Lower lobe of right lung (tissue), 2 donors: ENCODE measurements around the gene TFF1. TPM values are rescaled to one million over a fixed set of nuclear protein-coding genes. Genes with fewer than 3 reads are reported as not detected.

Experiments
- ATAC-seq, 2 donors: fragments of 200-7000 bp; cut with Tn5 transposase; one replicate each; pipeline ENCODE4 v1.9.1; 2020 to 2022; ENCODE audit warnings: mild to moderate bottlenecking in 2 of 2, moderate library complexity in 2 of 2
- DNase-seq: peaks from one replicate; pipeline ENCODE4 v3.0.0-alpha.2; 2020
- H3K27ac ChIP-seq: fragments of 200-600 bp; one replicate; pipeline ENCODE4 v1.8.0; 2022
- H3K27me3 ChIP-seq: fragments of 200-600 bp; one replicate; pipeline ENCODE4 v1.8.0; 2022; ENCODE audit warnings: low read depth
- H3K36me3 ChIP-seq: fragments of 200-600 bp; one replicate; pipeline ENCODE4 v1.8.0; 2022; ENCODE audit warnings: mild to moderate bottlenecking
- H3K4me1 ChIP-seq: fragments of 200-600 bp; one replicate; pipeline ENCODE4 v1.8.0; 2022
- H3K4me3 ChIP-seq: fragments of 200-600 bp; one replicate; pipeline ENCODE4 v1.8.0; 2022; ENCODE audit warnings: mild to moderate bottlenecking
- H3K9me3 ChIP-seq: fragments of 200-600 bp; one replicate; pipeline ENCODE4 v1.8.0; 2022
- intact Hi-C: fragments of 100-400 bp; cut with DNase I; formaldehyde crosslinking; loops from one replicate; pipeline ENCODE4 v1.11.0; 2022
- total RNA-seq: library from RNA; stranded (reverse); fragmentation: NEBNext Ultra II Directional; extraction: Animal tissue kit (Norgen Biotek cat#: 25700); gene quantifications from one replicate; pipeline ENCODE4 v1.2.1, GENCODE V29; 2021
- TF ChIP-seq, protein P1 (sequence below): fragments of 200-600 bp; IDR thresholded peaks from one replicate; pipeline ENCODE4 v1.8.0; 2022; ENCODE audit warnings: antibody characterized with exemption, mild to moderate bottlenecking
- donor health status: DM: no; HTN: yes; CAD: no; lungs with severe emphysema.

TFF1 gene
- total RNA-seq, 1 donor from 2014 or later: not detected

DNA sequence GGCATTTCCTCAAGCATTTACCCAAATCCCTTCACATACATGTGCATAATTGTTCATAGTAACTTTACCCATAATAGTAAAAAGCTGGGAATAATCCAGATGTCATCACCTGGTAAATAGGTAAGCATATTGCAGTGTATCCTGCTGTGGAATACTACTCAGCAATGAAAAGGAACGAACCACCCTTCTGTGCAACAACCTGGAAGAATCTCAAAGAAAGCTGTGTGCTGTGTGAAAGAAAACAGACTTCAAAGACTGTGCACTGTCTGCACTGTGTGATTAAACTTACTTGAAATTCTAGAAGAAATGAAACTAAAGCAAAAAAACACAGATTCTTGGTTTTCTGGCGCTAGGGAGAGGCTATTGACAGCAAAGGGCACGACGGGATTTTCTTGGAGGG is 29.1 kb downstream of the TFF1 start:
- Histone ChIP-seq H3K4me1 (peaks cover 11% of the 10 kb centered on the region), H3K27ac (no peak overlapping the region), H3K9me3 (no peaks in the 10 kb centered on the region), H3K36me3 (no peaks in the 10 kb centered on the region), H3K27me3 (peaks cover 6% of the 10 kb centered on the region), H3K4me3 (no peak overlapping the region)
- no peak for ATAC-seq
- no peak for DNase-seq
- TF ChIP-seq, protein P1, sequence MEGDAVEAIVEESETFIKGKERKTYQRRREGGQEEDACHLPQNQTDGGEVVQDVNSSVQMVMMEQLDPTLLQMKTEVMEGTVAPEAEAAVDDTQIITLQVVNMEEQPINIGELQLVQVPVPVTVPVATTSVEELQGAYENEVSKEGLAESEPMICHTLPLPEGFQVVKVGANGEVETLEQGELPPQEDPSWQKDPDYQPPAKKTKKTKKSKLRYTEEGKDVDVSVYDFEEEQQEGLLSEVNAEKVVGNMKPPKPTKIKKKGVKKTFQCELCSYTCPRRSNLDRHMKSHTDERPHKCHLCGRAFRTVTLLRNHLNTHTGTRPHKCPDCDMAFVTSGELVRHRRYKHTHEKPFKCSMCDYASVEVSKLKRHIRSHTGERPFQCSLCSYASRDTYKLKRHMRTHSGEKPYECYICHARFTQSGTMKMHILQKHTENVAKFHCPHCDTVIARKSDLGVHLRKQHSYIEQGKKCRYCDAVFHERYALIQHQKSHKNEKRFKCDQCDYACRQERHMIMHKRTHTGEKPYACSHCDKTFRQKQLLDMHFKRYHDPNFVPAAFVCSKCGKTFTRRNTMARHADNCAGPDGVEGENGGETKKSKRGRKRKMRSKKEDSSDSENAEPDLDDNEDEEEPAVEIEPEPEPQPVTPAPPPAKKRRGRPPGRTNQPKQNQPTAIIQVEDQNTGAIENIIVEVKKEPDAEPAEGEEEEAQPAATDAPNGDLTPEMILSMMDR: no peak
- intact Hi-C loops: no loop called here

DNA sequence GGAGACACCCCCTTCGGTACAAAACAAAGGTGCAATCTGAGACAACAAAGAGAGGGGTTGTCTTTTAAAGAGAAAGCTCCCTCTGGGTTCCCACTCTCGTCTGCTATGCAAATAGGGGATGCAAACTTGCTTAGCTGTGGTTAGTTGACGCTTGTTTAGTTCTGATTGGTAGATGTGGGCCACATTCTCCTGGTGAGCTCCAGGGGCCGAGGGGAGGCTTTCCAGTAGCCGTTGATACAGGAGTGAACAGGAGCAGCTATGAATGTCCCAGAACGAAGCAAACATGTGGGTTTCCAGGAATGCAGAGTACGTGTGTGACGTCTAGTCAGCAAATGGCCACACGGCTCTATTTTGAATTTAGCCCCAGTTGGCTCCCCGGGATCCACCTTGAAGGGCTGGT is 30.3 kb downstream of the TFF1 start:
- TF ChIP-seq, protein P1: no peak
- Histone ChIP-seq H3K27ac (no peak overlapping the region), H3K27me3 (peaks cover 6% of the 10 kb centered on the region), H3K9me3 (peaks cover 11% of the 10 kb centered on the region), H3K36me3 (no peaks in the 10 kb centered on the region), H3K4me3 (no peak overlapping the region), H3K4me1 (peaks cover 11% of the 10 kb centered on the region)
- DNase-seq (no peak), ATAC-seq (peak; percentile 14 to 20)
- intact Hi-C loops: no loop called here

GRCh38 chr21:42332557-42333317 is 33.6 kb downstream of the TFF1 start:
- peaks cover under 1% of the 10 kb centered on the region for H3K4me1 ChIP-seq
- no peaks in the 10 kb centered on the region for H3K36me3 ChIP-seq
- H3K4me3 ChIP-seq: no peak overlapping the region
- intact Hi-C loops: no loop called here
- H3K27me3 ChIP-seq: peaks cover 6% of the 10 kb centered on the region
- TF ChIP-seq, protein P1: no peak
- H3K9me3 ChIP-seq: peaks cover 11% of the 10 kb centered on the region
- ATAC-seq (no peak), DNase-seq (no peak)
- no peak overlapping the region for H3K27ac ChIP-seq

- intact Hi-C loops: no loop called here
Measured at GRCh38 chr21:42331660-42332059, 34.7 kb downstream of the TFF1 start.

DNA sequence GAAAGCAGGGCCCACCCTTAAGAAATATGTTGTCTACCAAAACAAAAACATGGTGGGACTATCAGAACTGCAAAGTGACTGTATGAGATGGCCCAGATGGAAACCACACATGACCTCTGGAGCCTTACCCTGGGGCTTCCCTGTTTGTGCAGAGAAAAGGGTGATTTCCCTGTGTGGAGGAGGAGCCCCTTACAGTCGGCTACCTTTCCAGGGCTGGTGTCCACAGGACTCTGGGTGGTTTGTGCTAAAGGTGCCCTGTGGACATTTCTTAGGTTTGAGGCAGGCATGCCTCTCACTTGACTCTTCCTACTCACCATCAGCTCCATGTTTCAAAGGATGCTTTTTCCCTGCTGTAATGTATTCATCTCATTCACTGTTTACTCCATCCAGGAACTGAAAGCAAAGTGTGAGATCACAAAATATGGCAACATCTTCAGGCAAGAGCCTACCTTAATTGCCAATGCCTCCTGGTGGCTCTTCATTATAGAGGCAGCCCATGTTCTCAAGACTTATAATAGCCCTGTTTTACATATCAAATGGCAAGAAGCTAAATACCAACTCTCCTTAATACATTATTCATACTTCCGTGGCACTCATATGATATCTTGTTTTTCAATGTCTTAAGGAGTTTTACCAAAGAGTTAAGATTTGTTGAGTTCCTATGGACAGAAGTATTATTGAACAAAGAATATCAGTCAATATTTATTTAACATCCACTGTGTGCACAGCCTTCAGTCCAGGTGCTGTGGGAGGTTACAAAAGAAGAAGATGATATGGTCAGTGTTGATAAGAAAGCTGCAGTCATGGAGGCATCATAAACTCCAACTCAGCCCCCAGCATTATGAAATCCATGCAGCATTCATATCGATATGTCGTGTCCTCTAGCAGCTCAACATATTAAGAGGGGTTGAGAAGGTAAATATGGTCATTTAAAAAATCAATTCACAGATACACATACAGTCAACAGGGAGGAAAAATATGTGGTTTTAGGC is 35.7 kb downstream of the TFF1 start:
- peaks cover 11% of the 10 kb centered on the region for H3K9me3 ChIP-seq
- intact Hi-C loops: no loop called here
- no peaks in the 10 kb centered on the region for H3K4me1 ChIP-seq
- DNase-seq (no peak), ATAC-seq (no peak)
- no peaks in the 10 kb centered on the region for H3K27me3 ChIP-seq
- no peaks in the 10 kb centered on the region for H3K36me3 ChIP-seq
- TF ChIP-seq, protein P1: no peak
- no peak overlapping the region for H3K27ac ChIP-seq
- no peak overlapping the region for H3K4me3 ChIP-seq

More at GRCh38 chr21:42331660-42332059, 34.7 kb downstream of the TFF1 start:
- Histone ChIP-seq H3K27ac (no peak overlapping the region), H3K4me3 (no peak overlapping the region), H3K9me3 (peaks cover 11% of the 10 kb centered on the region), H3K4me1 (no peaks in the 10 kb centered on the region), H3K27me3 (peaks cover 6% of the 10 kb centered on the region), H3K36me3 (no peaks in the 10 kb centered on the region)
- no peak for DNase-seq
- no peak for ATAC-seq
- TF ChIP-seq, protein P1: no peak
